Measurements from ENCODE around the gene AGPAT3. TPM values are rescaled to one million over a fixed set of nuclear protein-coding genes. Genes with fewer than 3 reads are reported as not detected.

The AGPAT3 gene
- total RNA-seq, 1 experiment from 2014 or later = 13.0 TPM

- Mint-ChIP-seq H3K36me3 (ENCODE audit: insufficient read depth in 1 of 3, low read depth in 3 of 3) (no peaks in the 10 kb centered on the region; a peak in 1 of 7 replicates), H3K9me3 (no peaks in the 10 kb centered on the region; a peak in 1 of 5 replicates), H3K4me1 (peaks cover 19 to 21% of the 10 kb centered on the region in 2 experiments), H3K27ac (no peak overlapping the region; a peak in 1 of 7 replicates), H3K4me3 (no peak overlapping the region), H3K27me3 (ENCODE audit: low read depth) (no peaks in the 10 kb centered on the region)
- no peaks in the 10 kb centered on the region for H3K4me1 ChIP-seq (ENCODE audit: insufficient read depth, low read length)
- H3K79me1 ChIP-seq (ENCODE audit: insufficient read depth, low read depth, low read length, poor library complexity, severe bottlenecking) = peaks cover 4% of the 10 kb centered on the region
- H2BK5ac ChIP-seq (ENCODE audit: insufficient read length, low read length) = no peak overlapping the region
- H3K23ac ChIP-seq (ENCODE audit: insufficient read length, low read depth, low read length) = no peak overlapping the region
- WGBS (ENCODE audit: extremely low coverage, insufficient read length, low lambda C conversion rate) = no CpG with 5 or more reads among the region's 5 CpGs
- no peak overlapping the region for H3K9ac ChIP-seq (ENCODE audit: extremely low read depth, insufficient read length, low read length)
- no peak overlapping the region for H3K4ac ChIP-seq (ENCODE audit: low read depth, low read length)
- H4K8ac ChIP-seq (replicated peaks; ENCODE audit: insufficient read length, low read depth, low read length) = no peak overlapping the region
- no peak overlapping the region for H3K18ac ChIP-seq (ENCODE audit: insufficient read length, low read depth, low read length)
- no peak overlapping the region for H2BK15ac ChIP-seq (ENCODE audit: low read depth, low read length)
- no peaks in the 10 kb centered on the region for H4K20me1 ChIP-seq (ENCODE audit: control insufficient read depth, insufficient read depth, insufficient read length)
- H2AK5ac ChIP-seq (ENCODE audit: insufficient read length, low read length) = no peak overlapping the region
- no peak overlapping the region for H3T11ph ChIP-seq (ENCODE audit: low read length)
- H3K9me3 ChIP-seq (ENCODE audit: control insufficient read depth, low read depth, low read length) = no peaks in the 10 kb centered on the region
- peaks cover under 1% of the 10 kb centered on the region for H3K23me2 ChIP-seq (ENCODE audit: insufficient read length, low read depth, low read length, poor library complexity, severe bottlenecking)
- no peak for TF ChIP-seq CTCF (conservative IDR thresholded peaks at IDR 0.05)
- H2AFZ ChIP-seq (ENCODE audit: low read length) = no peak overlapping the region
- H4K5ac ChIP-seq (ENCODE audit: insufficient read length, low read depth, low read length) = no peak overlapping the region
- H3K27me3 ChIP-seq (ENCODE audit: insufficient read depth, low read length) = no peaks in the 10 kb centered on the region
- no peak overlapping the region for H3K27ac ChIP-seq (ENCODE audit: insufficient read length, low read depth, low read length)
- no peak overlapping the region for H4K91ac ChIP-seq (ENCODE audit: insufficient read length, low read depth, low read length)
- no peak overlapping the region for H3K14ac ChIP-seq (ENCODE audit: insufficient read depth, low read length)
- H2BK120ac ChIP-seq (ENCODE audit: low read depth, low read length, poor library complexity, severe bottlenecking) = no peak overlapping the region
- peaks cover 45% of the 10 kb centered on the region; the same call in 1 of the 2 replicates for H3K79me2 ChIP-seq (ENCODE audit: insufficient read depth, low read length)
- H2BK12ac ChIP-seq (ENCODE audit: insufficient read length, low read depth, low read length) = no peak overlapping the region
- no peak overlapping the region for H3K56ac ChIP-seq (ENCODE audit: insufficient read length, low read depth, low read length)
- DNase-seq = no peak
- H2BK20ac ChIP-seq (ENCODE audit: low read depth, low read length, poor library complexity, severe bottlenecking) = no peak overlapping the region
- no peak overlapping the region for H3K4me2 ChIP-seq (ENCODE audit: insufficient read depth, insufficient read length, low read length)
Measured at GRCh38 chr21:44018127-44018526, 153.1 kb downstream of the AGPAT3 start.
